ENCODE data around the gene GSPT1.

Gene GSPT1

GRCh38 chr16:11876306-11876705 lies 39.5 kb downstream of the GSPT1 start:
- H3K27ac ChIP-seq (ENCODE audit: low read length) = no peak overlapping the region
- H3K36me3 ChIP-seq (ENCODE audit: control insufficient read depth in 1 of 2, insufficient read depth in 2 of 2, low read length in 2 of 2) = peaks cover 37 to 53% of the 10 kb centered on the region in 2 donors
- peaks cover 0 to 2% of the 10 kb centered on the region in 2 donors for H3K4me1 ChIP-seq (ENCODE audit: control insufficient read depth in 1 of 2, insufficient read depth in 2 of 2, low read length in 2 of 2)
- no peaks in the 10 kb centered on the region for H3K9me3 ChIP-seq (ENCODE audit: control insufficient read depth in 1 of 2, low read length in 2 of 2)
- H3K4me3 ChIP-seq (ENCODE audit: low read depth in 1 of 2, low read length in 2 of 2) = no peak overlapping the region
- no peaks in the 10 kb centered on the region for H3K27me3 ChIP-seq (ENCODE audit: low read depth, low read length)

- H3K9me3 ChIP-seq (ENCODE audit: control insufficient read depth in 1 of 2, low read length in 2 of 2) = no peaks in the 10 kb centered on the region
- no peaks in the 10 kb centered on the region for H3K27me3 ChIP-seq (ENCODE audit: low read depth, low read length)
- H3K36me3 ChIP-seq (ENCODE audit: control insufficient read depth in 1 of 2, insufficient read depth in 2 of 2, low read length in 2 of 2) = peaks cover 34 to 48% of the 10 kb centered on the region in 2 donors
- H3K4me1 ChIP-seq (ENCODE audit: control insufficient read depth in 1 of 2, insufficient read depth in 2 of 2, low read length in 2 of 2) = peaks cover 0 to 8% of the 10 kb centered on the region in 2 donors
- no peak overlapping the region for H3K27ac ChIP-seq (ENCODE audit: low read length)
- H3K4me3 ChIP-seq (ENCODE audit: low read depth in 1 of 2, low read length in 2 of 2) = no peak overlapping the region
These were observed 40.0 kb downstream of the GSPT1 start for GRCh38 chr16:11875721-11876120.

GRCh38 chr16:11871193-11871592 lies 44.6 kb downstream of the GSPT1 start:
- H3K9me3 ChIP-seq (ENCODE audit: control insufficient read depth in 1 of 2, low read length in 2 of 2) = no peaks in the 10 kb centered on the region
- H3K4me3 ChIP-seq (ENCODE audit: low read depth in 1 of 2, low read length in 2 of 2) = no peak overlapping the region
- H3K36me3 ChIP-seq (ENCODE audit: control insufficient read depth in 1 of 2, insufficient read depth in 2 of 2, low read length in 2 of 2) = peaks cover 24 to 37% of the 10 kb centered on the region in 2 donors
- H3K4me1 ChIP-seq (ENCODE audit: control insufficient read depth in 1 of 2, insufficient read depth in 2 of 2, low read length in 2 of 2) = peaks cover 7 to 15% of the 10 kb centered on the region in 2 donors
- H3K27me3 ChIP-seq (ENCODE audit: low read depth, low read length) = no peaks in the 10 kb centered on the region
- H3K27ac ChIP-seq (ENCODE audit: low read length) = no peak overlapping the region

- peaks cover 7 to 15% of the 10 kb centered on the region in 2 donors for H3K4me1 ChIP-seq (ENCODE audit: control insufficient read depth in 1 of 2, insufficient read depth in 2 of 2, low read length in 2 of 2)
- H3K27ac ChIP-seq (ENCODE audit: low read length) = no peak overlapping the region
- H3K9me3 ChIP-seq (ENCODE audit: control insufficient read depth in 1 of 2, low read length in 2 of 2) = no peaks in the 10 kb centered on the region
- H3K4me3 ChIP-seq (ENCODE audit: low read depth in 1 of 2, low read length in 2 of 2) = no peak overlapping the region
- H3K36me3 ChIP-seq (ENCODE audit: control insufficient read depth in 1 of 2, insufficient read depth in 2 of 2, low read length in 2 of 2) = peaks cover 16 to 29% of the 10 kb centered on the region in 2 donors
- no peaks in the 10 kb centered on the region for H3K27me3 ChIP-seq (ENCODE audit: low read depth, low read length)
These were observed 45.4 kb downstream of the GSPT1 start for GRCh38 chr16:11870399-11870798.

GRCh38 chr16:11869353-11870228 lies 46.2 kb downstream of the GSPT1 start:
- Histone ChIP-seq H3K4me3 (ENCODE audit: low read depth in 1 of 2, low read length in 2 of 2) (no peak overlapping the region), H3K27ac (ENCODE audit: low read length) (no peak overlapping the region), H3K4me1 (ENCODE audit: control insufficient read depth in 1 of 2, insufficient read depth in 2 of 2, low read length in 2 of 2) (peaks cover 7 to 15% of the 10 kb centered on the region in 2 donors), H3K9me3 (ENCODE audit: control insufficient read depth in 1 of 2, low read length in 2 of 2) (no peaks in the 10 kb centered on the region), H3K36me3 (ENCODE audit: control insufficient read depth in 1 of 2, insufficient read depth in 2 of 2, low read length in 2 of 2) (peaks cover 15 to 24% of the 10 kb centered on the region in 2 donors), H3K27me3 (ENCODE audit: low read depth, low read length) (no peaks in the 10 kb centered on the region)

- Histone ChIP-seq H3K4me1 (ENCODE audit: control insufficient read depth in 1 of 2, insufficient read depth in 2 of 2, low read length in 2 of 2) (peaks cover 7 to 17% of the 10 kb centered on the region in 2 donors), H3K27me3 (ENCODE audit: low read depth, low read length) (no peaks in the 10 kb centered on the region), H3K9me3 (ENCODE audit: control insufficient read depth in 1 of 2, low read length in 2 of 2) (no peaks in the 10 kb centered on the region), H3K4me3 (ENCODE audit: low read depth in 1 of 2, low read length in 2 of 2) (no peak overlapping the region), H3K36me3 (ENCODE audit: control insufficient read depth in 1 of 2, insufficient read depth in 2 of 2, low read length in 2 of 2) (peaks cover 15 to 24% of the 10 kb centered on the region in 2 donors), H3K27ac (ENCODE audit: low read length) (no peak overlapping the region)
These were observed 47.3 kb downstream of the GSPT1 start for GRCh38 chr16:11868412-11868980.

GRCh38 chr16:11862489-11862888 lies 53.3 kb downstream of the GSPT1 start:
- Histone ChIP-seq H3K27me3 (ENCODE audit: low read depth, low read length) (no peaks in the 10 kb centered on the region), H3K9me3 (ENCODE audit: control insufficient read depth in 1 of 2, low read length in 2 of 2) (no peaks in the 10 kb centered on the region), H3K4me1 (ENCODE audit: control insufficient read depth in 1 of 2, insufficient read depth in 2 of 2, low read length in 2 of 2) (peaks cover 0 to 6% of the 10 kb centered on the region in 2 donors), H3K27ac (ENCODE audit: low read length) (no peak overlapping the region), H3K4me3 (ENCODE audit: low read depth in 1 of 2, low read length in 2 of 2) (no peak overlapping the region), H3K36me3 (ENCODE audit: control insufficient read depth in 1 of 2, insufficient read depth in 2 of 2, low read length in 2 of 2) (no peaks in the 10 kb centered on the region)

GRCh38 chr16:11857161-11857560 lies 58.6 kb downstream of the GSPT1 start:
- Histone ChIP-seq H3K4me1 (ENCODE audit: control insufficient read depth in 1 of 2, insufficient read depth in 2 of 2, low read length in 2 of 2) (peaks cover 3 to 19% of the 10 kb centered on the region in 2 donors), H3K4me3 (ENCODE audit: low read depth in 1 of 2, low read length in 2 of 2) (no peak overlapping the region), H3K27me3 (ENCODE audit: low read depth, low read length) (no peaks in the 10 kb centered on the region), H3K9me3 (ENCODE audit: control insufficient read depth in 1 of 2, low read length in 2 of 2) (no peaks in the 10 kb centered on the region), H3K27ac (ENCODE audit: low read length) (no peak overlapping the region), H3K36me3 (ENCODE audit: control insufficient read depth in 1 of 2, insufficient read depth in 2 of 2, low read length in 2 of 2) (no peaks in the 10 kb centered on the region)

GRCh38 chr16:11852092-11852809 lies 63.5 kb downstream of the GSPT1 start:
- no peaks in the 10 kb centered on the region for H3K9me3 ChIP-seq (ENCODE audit: control insufficient read depth in 1 of 2, low read length in 2 of 2)
- H3K27me3 ChIP-seq (ENCODE audit: low read depth, low read length) = no peaks in the 10 kb centered on the region
- peaks cover 3 to 33% of the 10 kb centered on the region in 2 donors for H3K4me1 ChIP-seq (ENCODE audit: control insufficient read depth in 1 of 2, insufficient read depth in 2 of 2, low read length in 2 of 2)
- H3K4me3 ChIP-seq (ENCODE audit: low read depth in 1 of 2, low read length in 2 of 2) = peak overlapping the region; percentile 88 to 93
- H3K27ac ChIP-seq (ENCODE audit: low read length) = peak overlapping the region; percentile 90
- peaks cover 14 to 17% of the 10 kb centered on the region in 2 donors for H3K36me3 ChIP-seq (ENCODE audit: control insufficient read depth in 1 of 2, insufficient read depth in 2 of 2, low read length in 2 of 2)

GRCh38 chr16:11851294-11852091 lies 64.3 kb downstream of the GSPT1 start, which contains the start of gene RSL1D1:
TSS of gene RSL1D1 (minus strand) at chr16:11851542. CDS start at chr16:11851512, 30 bp downstream.
- peaks cover 3 to 33% of the 10 kb centered on the region in 2 donors for H3K4me1 ChIP-seq (ENCODE audit: control insufficient read depth in 1 of 2, insufficient read depth in 2 of 2, low read length in 2 of 2)
- peak within 1 kb of the TSS; percentile 88 to 93 for H3K4me3 ChIP-seq (ENCODE audit: low read depth in 1 of 2, low read length in 2 of 2)
- peak within 1 kb of the TSS; percentile 90 for H3K27ac ChIP-seq (ENCODE audit: low read length)
- H3K9me3 ChIP-seq (ENCODE audit: control insufficient read depth in 1 of 2, low read length in 2 of 2) = no peaks in the 10 kb centered on the region
- H3K36me3 ChIP-seq (ENCODE audit: control insufficient read depth in 1 of 2, insufficient read depth in 2 of 2, low read length in 2 of 2) = peaks cover 19 to 25% of the 10 kb centered on the region in 2 donors
- no peaks in the 10 kb centered on the region for H3K27me3 ChIP-seq (ENCODE audit: low read depth, low read length)
